Measurements from ENCODE around the gene ICAM4.

GRCh38 chr19:10288662-10289166 is 2.0 kb downstream of the ICAM4 start:
- TF ChIP-seq, protein P1, sequence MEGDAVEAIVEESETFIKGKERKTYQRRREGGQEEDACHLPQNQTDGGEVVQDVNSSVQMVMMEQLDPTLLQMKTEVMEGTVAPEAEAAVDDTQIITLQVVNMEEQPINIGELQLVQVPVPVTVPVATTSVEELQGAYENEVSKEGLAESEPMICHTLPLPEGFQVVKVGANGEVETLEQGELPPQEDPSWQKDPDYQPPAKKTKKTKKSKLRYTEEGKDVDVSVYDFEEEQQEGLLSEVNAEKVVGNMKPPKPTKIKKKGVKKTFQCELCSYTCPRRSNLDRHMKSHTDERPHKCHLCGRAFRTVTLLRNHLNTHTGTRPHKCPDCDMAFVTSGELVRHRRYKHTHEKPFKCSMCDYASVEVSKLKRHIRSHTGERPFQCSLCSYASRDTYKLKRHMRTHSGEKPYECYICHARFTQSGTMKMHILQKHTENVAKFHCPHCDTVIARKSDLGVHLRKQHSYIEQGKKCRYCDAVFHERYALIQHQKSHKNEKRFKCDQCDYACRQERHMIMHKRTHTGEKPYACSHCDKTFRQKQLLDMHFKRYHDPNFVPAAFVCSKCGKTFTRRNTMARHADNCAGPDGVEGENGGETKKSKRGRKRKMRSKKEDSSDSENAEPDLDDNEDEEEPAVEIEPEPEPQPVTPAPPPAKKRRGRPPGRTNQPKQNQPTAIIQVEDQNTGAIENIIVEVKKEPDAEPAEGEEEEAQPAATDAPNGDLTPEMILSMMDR (conservative IDR thresholded peaks at IDR 0.05; ENCODE audit: low read length): no peak
- TF ChIP-seq EZH2phosphoT487 (IDR thresholded peaks at IDR 0.05; ENCODE audit: borderline replicate concordance, low read depth, low read length): no peak

All from OCI-LY7 (cell line).